ENCODE measurements around the gene TAS2R50.

Gene TAS2R50

DNA sequence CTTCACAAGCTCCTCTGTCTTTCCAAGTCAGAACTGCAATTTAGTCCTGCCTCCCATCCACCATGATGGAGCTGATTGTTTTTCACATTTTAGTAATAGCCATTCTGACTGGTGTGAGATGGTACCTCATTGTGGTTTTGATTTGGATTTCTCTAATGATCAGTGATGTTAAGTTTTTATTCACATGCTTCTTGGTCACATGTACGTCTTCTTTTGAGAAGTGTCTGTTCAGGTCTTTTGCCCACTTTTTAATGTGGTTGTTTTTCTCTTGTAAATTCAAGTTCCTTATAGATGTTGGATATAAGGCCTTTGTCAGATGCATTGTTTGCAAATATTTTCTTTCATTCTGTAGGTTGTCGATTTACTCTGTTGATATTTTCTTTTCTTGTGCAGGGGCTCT is 43.5 kb downstream of the TAS2R50 start:
- no peak for ATAC-seq

DNA sequence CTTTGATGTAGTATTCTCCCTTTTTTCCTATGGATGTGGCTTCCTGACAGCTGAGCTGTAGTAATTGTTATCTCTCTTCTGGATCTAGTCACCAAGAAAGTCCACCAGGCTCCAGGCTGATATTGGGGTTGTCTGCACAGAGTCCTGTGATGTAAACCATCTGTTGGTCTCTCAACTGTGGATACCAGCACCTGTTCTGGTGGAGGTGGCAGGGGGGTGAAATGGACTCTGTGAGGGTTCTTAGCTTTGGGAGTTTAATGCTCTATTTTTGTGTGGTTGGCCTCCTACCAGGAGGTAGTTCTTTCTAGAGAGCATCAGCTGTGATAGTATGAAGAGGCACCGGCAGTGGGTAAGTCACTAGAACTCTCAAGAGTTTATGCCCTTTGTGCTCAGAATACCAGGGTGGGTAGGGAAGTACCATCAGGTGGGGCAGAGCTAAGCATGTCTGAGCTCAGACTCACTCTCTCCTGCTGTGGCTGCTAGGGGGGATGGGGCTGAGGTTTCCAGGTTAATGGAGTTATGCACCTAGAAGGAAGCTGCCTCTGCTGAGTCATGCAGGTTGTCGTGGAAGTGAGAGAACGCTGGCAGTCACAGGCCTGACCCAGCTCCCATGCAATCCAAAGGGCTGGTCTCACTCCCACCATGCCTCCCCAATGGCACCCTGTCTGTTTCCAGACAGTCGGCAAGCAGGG is 44.6 kb downstream of the TAS2R50 start:
- no peak for ATAC-seq

DNA sequence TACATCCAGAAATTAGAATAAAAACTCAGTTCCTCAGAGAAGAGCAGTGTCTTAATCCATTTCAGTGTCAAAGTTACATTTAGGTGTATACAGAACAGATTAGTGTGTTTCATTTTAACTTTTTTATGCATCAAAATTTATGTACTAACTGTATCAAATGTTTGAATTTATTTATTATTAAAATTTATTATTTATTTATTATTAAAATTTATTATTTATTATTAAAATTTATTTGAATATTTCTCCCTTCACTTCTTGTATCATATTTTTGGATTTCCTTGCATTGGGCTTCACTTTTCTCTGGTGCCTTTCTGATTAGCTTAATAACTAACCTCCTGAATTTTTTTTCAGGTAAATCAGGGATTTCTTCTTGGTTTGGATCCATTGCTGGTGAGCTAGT is 45.3 kb downstream of the TAS2R50 start:
- no peak for ATAC-seq

DNA sequence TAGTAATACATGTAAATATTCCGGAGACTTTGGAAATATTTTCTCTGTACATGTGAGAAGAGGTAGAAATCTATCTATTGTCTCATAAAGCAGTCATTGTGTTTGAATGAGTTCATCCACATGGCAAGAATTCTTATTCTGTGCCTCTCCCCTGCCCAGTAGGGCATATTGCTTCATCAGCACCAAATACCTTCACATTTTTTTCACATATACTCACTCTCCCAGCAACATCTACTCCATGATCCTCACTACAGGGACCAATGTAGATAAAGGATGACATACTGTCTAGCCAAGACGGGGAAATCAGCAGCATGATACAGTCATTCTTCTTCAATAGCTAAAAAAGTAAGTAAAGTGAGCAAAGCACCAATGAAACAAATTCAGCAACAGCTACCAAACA is 46.3 kb downstream of the TAS2R50 start:
- no peak for ATAC-seq

DNA sequence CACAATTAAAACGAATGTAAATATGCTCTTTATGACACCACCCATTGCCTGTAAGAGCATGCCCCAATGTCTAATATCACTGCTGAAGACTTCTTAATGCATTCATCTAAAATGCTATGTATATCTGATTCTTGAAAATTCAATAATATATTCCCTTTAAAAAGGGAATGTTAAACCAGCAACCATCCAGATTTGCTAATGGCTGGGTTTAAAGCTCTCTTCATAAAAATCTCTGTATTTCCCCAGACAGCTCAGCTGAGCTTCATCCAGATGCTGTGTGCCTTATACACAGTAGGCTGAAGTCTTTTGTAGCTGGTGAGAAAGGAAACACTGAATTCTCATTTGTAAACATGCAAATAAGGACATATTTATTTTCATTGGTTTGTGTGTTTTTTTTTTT is 47.5 kb downstream of the TAS2R50 start, which contains the start of gene TAS2R14:
Gene TAS2R14, minus strand, starts transcription at position 101 of the 400 bp plus-strand sequence. Its CDS starts 56 bp downstream, at position 45.
- ATAC-seq: no peak

DNA sequence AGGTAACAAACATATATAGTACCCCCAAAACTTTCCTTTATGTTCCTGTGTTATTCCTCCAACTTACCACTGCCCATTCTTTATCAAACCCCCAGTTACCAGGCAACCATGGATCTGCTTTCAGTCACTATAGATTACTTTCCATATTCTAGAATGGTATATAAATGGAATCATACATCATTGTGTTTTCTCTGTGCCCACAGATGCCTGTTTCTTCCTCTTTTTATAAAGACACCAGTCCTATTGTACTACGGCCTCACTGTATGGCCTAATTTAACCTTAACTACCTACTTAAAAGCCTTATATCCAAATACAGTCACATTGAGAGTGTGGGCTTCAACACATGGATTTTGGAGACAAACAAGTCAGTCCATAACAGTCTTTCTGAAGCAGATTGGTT is 50.2 kb downstream of the TAS2R50 start:
- no peak for ATAC-seq

All from activated CD4-positive, CD25-positive, alpha-beta regulatory T cell treated with anti-CD3 and anti-CD28 coated beads, Interleukin-2, amount 50 U/mL, for 24 hours (primary cell).